ENCODE results near the gene ENTPD8. TPM values are rescaled to one million over a fixed set of nuclear protein-coding genes. Genes with fewer than 3 reads are reported as not detected.

Gene ENTPD8
- total RNA-seq, 4 donors from 2014 or later, result not detected

DNA sequence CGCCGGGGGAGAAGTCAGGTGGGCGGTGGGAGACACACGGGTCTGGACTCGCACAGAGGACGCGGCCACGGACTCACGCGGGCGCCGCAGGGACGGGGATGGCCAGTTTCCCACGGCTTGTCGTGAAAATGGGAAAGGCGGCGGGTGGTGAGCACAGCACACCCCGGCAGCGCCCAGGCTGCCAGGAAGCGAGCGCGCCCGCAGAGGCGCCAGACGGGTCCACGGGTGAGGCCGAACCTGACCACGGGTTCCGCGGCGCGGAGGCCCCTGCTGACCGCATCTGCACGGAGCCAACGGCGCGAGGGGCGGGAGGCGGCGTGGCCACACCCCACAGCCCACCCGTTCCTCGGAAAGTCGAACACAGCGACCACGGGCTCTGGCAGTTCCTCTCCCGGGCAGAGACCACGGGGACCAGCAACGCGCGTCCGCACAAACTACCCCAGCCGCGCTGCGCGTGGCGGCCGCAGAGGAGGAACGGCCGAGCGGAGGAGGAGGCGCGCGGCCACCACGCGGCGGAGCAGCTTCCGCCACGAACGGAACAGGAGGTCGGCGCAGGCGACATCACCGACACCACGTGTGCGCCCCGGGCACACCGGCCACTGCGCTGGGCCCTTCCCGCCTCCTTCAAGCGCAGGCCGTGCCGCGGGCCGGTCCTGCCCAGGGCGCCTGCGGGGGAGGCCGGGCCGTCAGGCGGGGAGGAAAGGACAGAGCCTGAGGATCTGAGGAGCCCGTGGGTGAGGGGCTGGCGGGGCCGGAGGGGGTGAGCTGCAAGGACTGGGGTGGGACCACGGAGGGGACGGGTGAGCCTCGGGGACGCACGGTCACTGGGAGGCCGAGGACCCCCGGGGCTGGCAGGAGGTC lies 23.8 kb downstream of the ENTPD8 start:
- no peaks in the 10 kb centered on the region for H3K27me3 ChIP-seq
- H3K9me3 ChIP-seq, result no peaks in the 10 kb centered on the region
- peaks cover 0 to 18% (median 0%) of the 10 kb centered on the region in 3 donors for H3K36me3 ChIP-seq
- DNase-seq (ENCODE audit: low spot score in 2 of 2), result no peak
- WGBS, 2 donors, result 85 to 92% methylated on average over 69 to 99 of the region's 99 CpGs
- peaks cover 0 to 19% (median 10%) of the 10 kb centered on the region in 4 donors for H3K4me1 ChIP-seq
- TF ChIP-seq, protein P1, sequence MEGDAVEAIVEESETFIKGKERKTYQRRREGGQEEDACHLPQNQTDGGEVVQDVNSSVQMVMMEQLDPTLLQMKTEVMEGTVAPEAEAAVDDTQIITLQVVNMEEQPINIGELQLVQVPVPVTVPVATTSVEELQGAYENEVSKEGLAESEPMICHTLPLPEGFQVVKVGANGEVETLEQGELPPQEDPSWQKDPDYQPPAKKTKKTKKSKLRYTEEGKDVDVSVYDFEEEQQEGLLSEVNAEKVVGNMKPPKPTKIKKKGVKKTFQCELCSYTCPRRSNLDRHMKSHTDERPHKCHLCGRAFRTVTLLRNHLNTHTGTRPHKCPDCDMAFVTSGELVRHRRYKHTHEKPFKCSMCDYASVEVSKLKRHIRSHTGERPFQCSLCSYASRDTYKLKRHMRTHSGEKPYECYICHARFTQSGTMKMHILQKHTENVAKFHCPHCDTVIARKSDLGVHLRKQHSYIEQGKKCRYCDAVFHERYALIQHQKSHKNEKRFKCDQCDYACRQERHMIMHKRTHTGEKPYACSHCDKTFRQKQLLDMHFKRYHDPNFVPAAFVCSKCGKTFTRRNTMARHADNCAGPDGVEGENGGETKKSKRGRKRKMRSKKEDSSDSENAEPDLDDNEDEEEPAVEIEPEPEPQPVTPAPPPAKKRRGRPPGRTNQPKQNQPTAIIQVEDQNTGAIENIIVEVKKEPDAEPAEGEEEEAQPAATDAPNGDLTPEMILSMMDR (IDR thresholded peaks at IDR 0.05), result no peak
- no peak for TF ChIP-seq EP300 (IDR thresholded peaks at IDR 0.05)
- no peak for TF ChIP-seq POLR2A (IDR thresholded peaks at IDR 0.05)
- peak overlapping the region in 1 of 4 donors; percentile 4 for H3K27ac ChIP-seq
- H3K4me3 ChIP-seq, result peak overlapping the region in 3 of 4 donors; percentile 16 to 33 (median 24)

DNA sequence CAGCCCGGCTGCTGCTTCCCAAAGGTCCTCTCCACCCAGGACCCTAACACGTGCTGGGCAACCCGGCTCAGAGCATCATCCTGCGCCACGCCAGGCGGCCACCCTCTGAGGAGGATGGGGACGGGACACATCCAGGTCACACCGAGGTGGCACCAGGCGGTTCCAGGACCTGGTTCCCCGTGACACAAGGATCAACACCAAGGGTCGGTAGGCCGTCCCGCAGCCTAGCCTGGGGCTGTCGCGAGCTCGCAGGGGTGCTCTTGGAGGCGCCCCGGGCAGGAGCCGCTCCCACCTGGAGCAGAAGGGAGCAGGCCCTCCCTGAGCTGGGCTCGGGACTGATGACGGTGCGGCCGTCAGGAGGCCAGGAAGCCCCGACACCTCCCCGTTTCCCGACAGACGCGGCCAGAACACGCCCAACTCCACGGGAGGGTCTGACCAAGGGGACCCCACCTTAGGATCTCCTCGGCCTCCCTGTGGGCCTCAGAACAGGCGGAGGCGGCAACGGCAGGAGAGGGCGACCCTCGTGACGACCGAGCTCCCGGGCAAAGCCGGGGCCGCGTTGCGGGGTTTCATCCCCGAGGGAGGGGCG lies 24.5 kb downstream of the ENTPD8 start:
- H3K4me3 ChIP-seq, result peak overlapping the region in 2 of 4 donors; percentile 24 to 33

DNA sequence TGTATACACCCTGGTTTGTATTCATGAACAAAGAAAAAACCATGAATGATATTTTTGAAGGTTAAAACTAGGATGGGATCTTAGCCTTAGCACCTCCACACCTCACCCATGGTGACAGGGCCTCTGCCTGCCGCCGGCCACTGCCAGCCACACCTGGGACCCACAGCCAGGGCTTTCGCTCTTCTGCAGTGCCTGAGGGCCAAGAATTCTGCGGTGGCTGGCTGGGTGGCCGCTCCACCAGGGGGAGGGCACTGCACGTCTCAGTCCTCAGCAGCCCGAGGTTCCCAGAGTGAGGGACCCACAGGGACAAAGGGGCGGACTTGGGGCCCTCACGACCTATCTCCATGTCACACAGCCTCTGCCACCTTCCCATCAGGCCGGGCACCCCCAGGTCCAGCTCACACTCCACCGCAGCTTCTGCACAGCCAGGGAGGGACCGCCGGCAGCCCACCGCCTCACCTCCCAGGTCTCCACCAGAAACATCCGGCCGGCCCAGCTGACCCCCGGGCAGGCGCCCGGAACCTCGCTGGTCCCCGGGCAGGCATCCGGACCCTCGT lies 25.1 kb downstream of the ENTPD8 start:
- H3K4me3 ChIP-seq, result no peak overlapping the region
- H3K27ac ChIP-seq, result no peak overlapping the region
- DNase-seq (ENCODE audit: low spot score in 2 of 2), result no peak
- TF ChIP-seq, protein P1 (IDR thresholded peaks at IDR 0.05), result no peak
- TF ChIP-seq POLR2A (IDR thresholded peaks at IDR 0.05) (no peak), EP300 (IDR thresholded peaks at IDR 0.05) (no peak)
- no peaks in the 10 kb centered on the region for H3K27me3 ChIP-seq
- H3K36me3 ChIP-seq, result peaks cover 0 to 18% (median 0%) of the 10 kb centered on the region in 3 donors
- H3K9me3 ChIP-seq, result no peaks in the 10 kb centered on the region
- H3K4me1 ChIP-seq, result peaks cover 0 to 19% (median 10%) of the 10 kb centered on the region in 4 donors
- 93 to 96% methylated on average over 18 to 23 of the region's 23 CpGs for WGBS, 2 donors

More for the DNA sequence above, 24.5 kb downstream of the ENTPD8 start:
- no peak for TF ChIP-seq POLR2A (IDR thresholded peaks at IDR 0.05)
- TF ChIP-seq EP300 (IDR thresholded peaks at IDR 0.05), result no peak
- TF ChIP-seq, protein P1 (IDR thresholded peaks at IDR 0.05), result no peak
- peaks cover 0 to 18% (median 0%) of the 10 kb centered on the region in 3 donors for H3K36me3 ChIP-seq
- DNase-seq (ENCODE audit: low spot score in 2 of 2), result no peak
- no peaks in the 10 kb centered on the region for H3K9me3 ChIP-seq
- H3K27ac ChIP-seq, result no peak overlapping the region
- 90 to 94% methylated on average over 39 to 41 of the region's 45 CpGs for WGBS, 2 donors
- no peaks in the 10 kb centered on the region for H3K27me3 ChIP-seq
- H3K4me1 ChIP-seq, result peaks cover 0 to 19% (median 9%) of the 10 kb centered on the region in 4 donors

DNA sequence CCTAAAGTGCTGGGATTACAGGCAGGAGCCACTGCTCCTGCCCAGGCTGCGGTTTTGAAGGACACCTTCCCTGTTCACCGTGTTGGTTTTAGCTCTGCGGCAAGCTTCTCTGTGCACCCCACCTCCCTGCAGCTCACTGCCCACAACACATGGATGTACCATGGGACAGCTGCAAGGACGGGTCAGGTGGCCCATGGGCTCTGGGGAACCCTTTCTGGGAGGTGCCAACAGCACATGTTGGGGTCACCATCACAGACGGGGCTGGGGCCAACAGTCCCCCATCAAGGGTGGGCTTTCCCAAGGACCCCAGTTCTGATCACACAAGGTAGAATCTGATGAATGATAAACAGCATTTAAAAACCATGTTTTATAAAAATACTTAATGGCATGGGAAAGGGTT lies 25.7 kb downstream of the ENTPD8 start:
- peaks cover 0 to 19% (median 13%) of the 10 kb centered on the region in 4 donors for H3K4me1 ChIP-seq
- no peaks in the 10 kb centered on the region for H3K27me3 ChIP-seq
- no peak for DNase-seq (ENCODE audit: low spot score in 2 of 2)
- H3K9me3 ChIP-seq, result no peaks in the 10 kb centered on the region
- TF ChIP-seq POLR2A (IDR thresholded peaks at IDR 0.05) (no peak), EP300 (IDR thresholded peaks at IDR 0.05) (no peak)
- TF ChIP-seq, protein P1 (IDR thresholded peaks at IDR 0.05), result no peak
- H3K36me3 ChIP-seq, result peaks cover 0 to 18% (median 0%) of the 10 kb centered on the region in 3 donors
- H3K4me3 ChIP-seq, result no peak overlapping the region
- H3K27ac ChIP-seq, result no peak overlapping the region
- WGBS, 2 donors, result 91 to 94% methylated on average over 5 of the region's 5 CpGs
